Retinal pigment epithelial cell (primary cell): ENCODE measurements around the gene PLCD1.

Source experiments
- DNase-seq: peaks from one replicate; pipeline ENCODE4 v3.0.0-alpha.2; 2010; ENCODE audit warnings: low read depth
- H3K4me3 ChIP-seq: 2 replicates; pipeline ENCODE4 v1.5.1; 2011; ENCODE audit warnings: mild to moderate bottlenecking, low read length, control low read depth, moderate library complexity
- TF ChIP-seq, protein P1 (sequence below): conservative IDR thresholded peaks from 2 replicates; pipeline ENCODE4 v1.5.1; 2011; ENCODE audit warnings: low read depth, low read length, control low read depth, inconsistent platforms

PLCD1 gene

GRCh38 chr3:38009807-38010591 is 19.4 kb downstream of the PLCD1 start:
- H3K4me3 ChIP-seq, result no peak overlapping the region
- no peak for DNase-seq
- TF ChIP-seq, protein P1, sequence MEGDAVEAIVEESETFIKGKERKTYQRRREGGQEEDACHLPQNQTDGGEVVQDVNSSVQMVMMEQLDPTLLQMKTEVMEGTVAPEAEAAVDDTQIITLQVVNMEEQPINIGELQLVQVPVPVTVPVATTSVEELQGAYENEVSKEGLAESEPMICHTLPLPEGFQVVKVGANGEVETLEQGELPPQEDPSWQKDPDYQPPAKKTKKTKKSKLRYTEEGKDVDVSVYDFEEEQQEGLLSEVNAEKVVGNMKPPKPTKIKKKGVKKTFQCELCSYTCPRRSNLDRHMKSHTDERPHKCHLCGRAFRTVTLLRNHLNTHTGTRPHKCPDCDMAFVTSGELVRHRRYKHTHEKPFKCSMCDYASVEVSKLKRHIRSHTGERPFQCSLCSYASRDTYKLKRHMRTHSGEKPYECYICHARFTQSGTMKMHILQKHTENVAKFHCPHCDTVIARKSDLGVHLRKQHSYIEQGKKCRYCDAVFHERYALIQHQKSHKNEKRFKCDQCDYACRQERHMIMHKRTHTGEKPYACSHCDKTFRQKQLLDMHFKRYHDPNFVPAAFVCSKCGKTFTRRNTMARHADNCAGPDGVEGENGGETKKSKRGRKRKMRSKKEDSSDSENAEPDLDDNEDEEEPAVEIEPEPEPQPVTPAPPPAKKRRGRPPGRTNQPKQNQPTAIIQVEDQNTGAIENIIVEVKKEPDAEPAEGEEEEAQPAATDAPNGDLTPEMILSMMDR, result no peak

DNA sequence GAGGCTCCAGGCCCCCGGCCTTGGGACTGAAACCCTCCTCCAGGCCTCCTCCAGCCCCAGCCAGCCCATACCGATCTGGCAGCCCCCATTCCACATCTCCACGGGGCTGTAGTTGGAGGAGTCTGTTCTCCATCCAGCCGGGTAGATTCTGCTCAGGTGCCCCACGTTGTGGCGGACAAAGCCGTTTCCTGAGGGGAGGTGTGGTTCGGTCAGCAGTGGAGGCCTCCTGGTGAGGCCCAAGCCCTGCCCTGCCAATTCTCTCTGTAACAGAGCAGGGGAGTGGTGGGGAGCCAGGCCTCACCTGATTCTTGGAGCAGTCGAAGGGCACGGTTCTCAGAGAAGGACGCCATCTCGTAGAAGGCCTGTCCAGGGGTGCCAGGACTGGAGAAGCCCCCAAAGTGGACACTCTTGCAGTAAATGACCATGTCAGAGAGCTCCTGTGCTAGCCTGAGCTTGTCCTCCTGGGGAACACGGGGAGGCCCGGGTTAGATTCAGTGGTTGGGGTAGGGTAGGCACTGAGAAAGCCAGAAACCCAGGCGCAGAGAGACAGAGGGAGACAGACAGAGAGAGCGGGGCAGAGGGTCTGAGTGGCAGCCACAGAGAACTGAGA is 20.4 kb downstream of the PLCD1 start:
- H3K4me3 ChIP-seq, result no peak overlapping the region
- no peak for DNase-seq

DNA sequence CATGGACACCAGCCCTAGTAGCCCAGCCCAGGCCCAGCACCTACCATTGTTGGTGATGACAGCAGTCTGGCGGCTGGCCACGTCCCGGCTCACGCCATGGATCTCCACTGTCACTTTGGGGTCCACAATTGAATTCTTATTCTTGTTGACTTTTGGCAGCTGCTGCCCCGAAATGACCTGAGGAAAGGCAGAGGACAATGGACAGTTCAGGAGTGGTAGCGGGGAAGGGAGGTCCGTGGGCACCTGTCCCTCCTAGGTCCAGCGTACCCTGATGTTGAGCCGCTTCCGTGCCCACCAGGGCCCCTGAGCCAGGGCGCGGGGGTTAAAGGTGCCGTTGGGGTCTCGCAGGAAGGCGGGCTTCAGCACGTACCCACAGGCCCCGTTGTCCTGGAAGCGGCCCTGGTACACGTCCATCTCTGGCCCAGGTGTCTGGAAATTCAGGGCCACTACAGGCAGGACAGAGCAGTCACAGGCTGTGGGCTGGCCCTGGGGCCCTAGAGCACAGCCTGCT is 21.2 kb downstream of the PLCD1 start:
- TF ChIP-seq, protein P1, result no peak
- H3K4me3 ChIP-seq, result no peak overlapping the region
- no peak for DNase-seq

More for the DNA sequence above, 20.4 kb downstream of the PLCD1 start:
- TF ChIP-seq, protein P1, result no peak

DNA sequence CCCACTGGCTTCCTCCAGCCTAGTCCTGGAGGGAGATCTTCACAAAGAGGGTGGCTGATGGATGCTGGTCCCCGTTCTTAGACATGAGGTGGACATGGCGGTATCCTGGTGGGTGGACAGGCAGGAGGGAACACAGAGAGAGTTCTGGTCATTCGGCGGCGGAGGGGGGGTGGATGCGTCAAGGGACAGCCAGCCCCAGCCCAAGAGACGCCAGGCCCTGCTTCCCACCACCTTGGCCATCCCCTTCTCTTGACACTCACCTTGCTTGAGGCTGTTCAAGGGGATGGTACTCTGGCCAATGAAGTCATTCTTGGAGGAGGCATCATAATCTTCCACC is 21.7 kb downstream of the PLCD1 start:
- no peak for DNase-seq
- TF ChIP-seq, protein P1, result no peak
- H3K4me3 ChIP-seq, result no peak overlapping the region

GRCh38 chr3:38006445-38006995 is 22.9 kb downstream of the PLCD1 start:
- no peak for DNase-seq
- no peak overlapping the region for H3K4me3 ChIP-seq
- TF ChIP-seq, protein P1, result no peak

DNA sequence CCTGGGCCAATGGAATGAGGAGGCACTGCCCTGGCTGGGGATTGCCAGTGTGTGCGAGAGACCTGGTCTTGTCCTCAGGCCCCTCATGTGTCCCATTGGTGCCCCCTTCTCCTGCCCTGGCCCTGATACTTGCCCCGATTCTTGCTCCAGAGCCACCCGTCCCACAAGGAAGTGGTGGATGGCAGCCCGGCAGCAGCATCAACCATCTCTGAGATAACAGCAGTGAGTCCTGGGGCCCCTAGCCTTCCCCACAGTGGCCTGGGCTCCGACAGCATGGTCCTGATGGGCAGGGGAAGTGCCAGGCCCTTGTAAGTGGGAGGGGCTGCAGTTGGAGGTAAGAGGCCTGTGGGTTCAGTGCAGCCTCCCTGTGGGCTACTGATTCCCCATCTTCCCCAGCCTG is 23.4 kb downstream of the PLCD1 start:
- TF ChIP-seq, protein P1, result no peak
- no peak overlapping the region for H3K4me3 ChIP-seq
- DNase-seq, result no peak
